HCT116 (cell line): Measurements from ENCODE around the gene ATP13A2. TPM values are rescaled to one million over a fixed set of nuclear protein-coding genes. Genes with fewer than 3 reads are reported as not detected.

Experiments
- ATAC-seq: fragments of 200-7000 bp; cut with Tn5 transposase; 2 replicates; pipeline ENCODE4 v1.9.1; 2020; ENCODE audit warnings: mild to moderate bottlenecking, moderate library complexity
- BruUV-seq: library from RNA; stranded (reverse); fragments of 400-500 nt; replicated peaks from 2 replicates; lab custom pipeline; 2021; lab: Mats Ljungman, UMichigan
- CTCF ChIA-PET: fragments of 300-600 bp; sonication (Branson Sonifier 250); formaldehyde crosslinking; loops from one replicate; lab custom pipeline; 2021; ENCODE audit warnings: antibody characterized with exemption; lab: Charles Lee
- POLR2A ChIA-PET: fragments of 300-600, 350-600 bp; sonication (Branson Sonifier 250); formaldehyde crosslinking; loops from one replicate; lab custom pipeline; 2021; ENCODE audit warnings: antibody characterized with exemption; lab: Charles Lee
- RAD21 ChIA-PET, 2 experiments: fragments of 300-600 bp; sonication (Branson Sonifier 250); formaldehyde crosslinking; loops; one replicate each; lab custom pipeline; 2023; ENCODE audit warnings: low total read pairs in 2 of 2; ENCODE audit not compliant: uncharacterized antibody in 2 of 2, unreplicated experiment in 2 of 2, low non-redundant PET in 1 of 2; lab: Charles Lee
- DNase-seq: peaks from one replicate; pipeline ENCODE4 v3.0.0-alpha.2; 2010; ENCODE audit warnings: low read depth, low spot score
- H2AFZ ChIP-seq: fragments of 200-600 bp; shearing (Covaris generic), sonication (generic); 2 replicates; pipeline ENCODE4 v1.6.1; 2017; ENCODE audit warnings: low read depth, mixed run types, mixed read lengths, antibody characterized with exemption, low read length; ENCODE audit not compliant: poor library complexity, severe bottlenecking
- H3K27ac ChIP-seq: 2 replicates; pipeline ENCODE4 v1.5.1; 2012; ENCODE audit warnings: low read depth, low read length
- H3K27me3 ChIP-seq: fragments of 200-600 bp; sonication (generic); 2 replicates; pipeline ENCODE4 v1.6.1; 2016; ENCODE audit warnings: mixed run types, low read length, mixed read lengths; ENCODE audit not compliant: insufficient read depth
- H3K36me3 ChIP-seq, 2 experiments: fragments of 200-500 bp in 1 of 2; fragments of 200-600 bp in 1 of 2; sonication (Bioruptor generic) in 1 of 2; sonication (generic) in 1 of 2; 2 replicates each; pipeline versions ENCODE4 v1.5.1 to v1.6.1; 2014 to 2016; ENCODE audit warnings: low read length in 2 of 2, inconsistent platforms in 1 of 2, mixed read lengths in 1 of 2, mixed run types in 1 of 2; ENCODE audit not compliant: insufficient read depth in 2 of 2, control insufficient read depth in 1 of 2
- H3K4me1 ChIP-seq, 2 experiments: fragments of 200-600 bp in 1 of 2; sonication (generic) in 1 of 2; 2 replicates each; pipeline versions ENCODE4 v1.5.1 to v1.6.1; 2012 to 2017; ENCODE audit warnings: low read length in 2 of 2, inconsistent platforms in 1 of 2, mild to moderate bottlenecking in 1 of 2, mixed read lengths in 1 of 2, mixed run types in 1 of 2, moderate library complexity in 1 of 2; ENCODE audit not compliant: insufficient read depth in 2 of 2, control insufficient read depth in 1 of 2
- H3K4me2 ChIP-seq: fragments of 200-600 bp; sonication (generic); 2 replicates; pipeline ENCODE4 v1.6.1; 2017; ENCODE audit warnings: mixed run types, low read length, mixed read lengths
- H3K4me3 ChIP-seq, 2 experiments: fragments of 200-600 bp in 1 of 2; sonication (generic) in 1 of 2; replicated peaks in 1 of 2; 2 replicates each; pipeline ENCODE4 v1.5.1; 2011 to 2016; ENCODE audit warnings: low read length in 2 of 2, control low read depth in 1 of 2, low read depth in 1 of 2, mild to moderate bottlenecking in 1 of 2, mixed read lengths in 1 of 2, mixed run types in 1 of 2
- H3K79me2 ChIP-seq: fragments of 200-600 bp; sonication (generic); 2 replicates; pipeline ENCODE4 v1.6.1; 2017; ENCODE audit warnings: mild to moderate bottlenecking, mixed run types, low read length, moderate library complexity, mixed read lengths; ENCODE audit not compliant: insufficient read depth
- H3K9ac ChIP-seq: fragments of 200-600 bp; sonication (generic); 2 replicates; pipeline ENCODE4 v1.6.1; 2016; ENCODE audit warnings: low read length, mixed read lengths
- H3K9me2 ChIP-seq: fragments of 200-600 bp; sonication (generic), shearing (Covaris generic); 2 replicates; pipeline ENCODE4 v1.6.1; 2017; ENCODE audit warnings: mixed run types, mild to moderate bottlenecking, moderate library complexity; ENCODE audit not compliant: insufficient read depth
- H3K9me3 ChIP-seq, 2 experiments: fragments of 200-500 bp in 1 of 2; fragments of 200-600 bp in 1 of 2; sonication (Bioruptor generic) in 1 of 2; sonication (generic) in 1 of 2; 2 replicates each; pipeline ENCODE4 v1.6.1; 2014 to 2017; ENCODE audit warnings: low read length in 2 of 2, mixed read lengths in 2 of 2, inconsistent platforms in 1 of 2, low read depth in 1 of 2, mild to moderate bottlenecking in 1 of 2, mixed run types in 1 of 2, moderate library complexity in 1 of 2; ENCODE audit not compliant: control insufficient read depth in 1 of 2, insufficient read depth in 1 of 2
- H4K20me1 ChIP-seq: fragments of 200-600 bp; sonication (generic), shearing (Covaris generic); 2 replicates; pipeline ENCODE4 v1.6.1; 2017; ENCODE audit warnings: mixed run types, mild to moderate bottlenecking, moderate library complexity; ENCODE audit not compliant: insufficient read depth
- CTCF ChIP-seq, 3 experiments: fragments of 200-600 bp in 1 of 3; sonication (generic) in 1 of 3; IDR thresholded peaks in 2 of 3; conservative IDR thresholded peaks in 1 of 3; 2 replicates each; pipeline ENCODE4 v1.5.1; 2012 to 2017; ENCODE audit warnings: low read depth in 2 of 3, low read length in 2 of 3, antibody characterized with exemption in 1 of 3, borderline replicate concordance in 1 of 3, control low read depth in 1 of 3, mild to moderate bottlenecking in 1 of 3, mixed read lengths in 1 of 3, mixed run types in 1 of 3, moderate library complexity in 1 of 3; ENCODE audit not compliant: insufficient read depth in 1 of 3
- EZH2phosphoT487 ChIP-seq: fragments of 200-600 bp; IDR thresholded peaks from 2 replicates; pipeline ENCODE4 v1.6.1; 2018; ENCODE audit warnings: antibody characterized with exemption, borderline replicate concordance
- JUND ChIP-seq: IDR thresholded peaks from 2 replicates; pipeline ENCODE4 v1.6.1; 2012
- POLR2A ChIP-seq: IDR thresholded peaks from 2 replicates; pipeline ENCODE4 v1.7.0; 2011; ENCODE audit warnings: borderline replicate concordance; ENCODE audit not compliant: insufficient read depth, insufficient read length; ENCODE audit errors: extremely low read depth
- POLR2AphosphoS5 ChIP-seq: IDR thresholded peaks from 2 replicates; pipeline ENCODE4 v1.6.1; 2011; ENCODE audit warnings: mild to moderate bottlenecking, low read depth, low read length, moderate library complexity
- RAD21 ChIP-seq: IDR thresholded peaks from 2 replicates; pipeline ENCODE4 v1.6.1; 2012; ENCODE audit warnings: low read depth, mild to moderate bottlenecking
- SRF ChIP-seq: IDR thresholded peaks from 2 replicates; pipeline ENCODE4 v1.6.1; 2012; ENCODE audit warnings: low read depth
- intact Hi-C: fragments of 100-400 bp; cut with micrococcal nuclease; formaldehyde crosslinking; loops from 2 replicates; pipeline ENCODE4 v1.10.0; 2022
- total RNA-seq: library from RNA; stranded (reverse); gene quantifications from one replicate; pipeline ENCODE4 v1.2.1, GENCODE V29; 2021; ENCODE audit not compliant: unreplicated experiment
- TF ChIP-seq, protein P1 (sequence below): IDR thresholded peaks from 2 replicates; pipeline ENCODE4 v1.6.1; 2012
- TF ChIP-seq, protein P2 (sequence below): IDR thresholded peaks from 2 replicates; pipeline ENCODE4 v1.6.1; 2012; ENCODE audit warnings: low read depth

The ATP13A2 gene
- total RNA-seq, 1 experiment from 2014 or later, result 60.5 TPM

- ATAC-seq, result peak; percentile 68; the same call in 1 of the 2 replicates
- POLR2A ChIA-PET, result interaction anchor here (0.9 kb wide), 1 partner anchor 141 kb away, joined by 3 read pairs; no protein-coding TSS in a partner anchor
- peaks cover 28 to 31% of the 10 kb centered on the region in 2 experiments; a peak in 3 of 4 replicates for H3K36me3 ChIP-seq
- RAD21 ChIA-PET, result interaction anchor here (0.9 to 1.3 kb wide), 2 partner anchors 92 to 95 kb away, joined by 3 to 6 read pairs; no protein-coding TSS in a partner anchor
- peak; percentile 49 for DNase-seq
- no peak overlapping the region for H3K4me2 ChIP-seq
- no peak overlapping the region for H3K27ac ChIP-seq
- no peak overlapping the region for H3K9ac ChIP-seq
- H4K20me1 ChIP-seq, result no peaks in the 10 kb centered on the region
- TF ChIP-seq SRF (0 out of 2 replicates have a peak, but pooled peaks have one; percentile 17), POLR2A (no peak), RAD21 (peak; percentile 92), CTCF (IDR thresholded peaks at IDR 0.05 in 2 of 3, conservative IDR thresholded peaks at IDR 0.05 in 1 of 3; ENCODE audit: borderline replicate concordance in 1 of 3, insufficient read depth in 1 of 3, low read depth in 2 of 3, low read length in 2 of 3) (peak; percentile 67 to 93 (median 72))
- intact Hi-C loops, result loop anchor here (1.0 to 5.0 kb wide), 3 partner anchors 33 to 94 kb away; partner anchors contain the start of gene ATP13A2
- peaks cover 73% of the 10 kb centered on the region for H3K79me2 ChIP-seq
- no peak overlapping the region for H2AFZ ChIP-seq
- H3K27me3 ChIP-seq, result no peaks in the 10 kb centered on the region
- no peaks in the 10 kb centered on the region for H3K9me2 ChIP-seq
- CTCF ChIA-PET, result interaction anchor here (0.8 to 2.3 kb wide), 7 partner anchors 35 to 425 kb away, joined by 3 to 15 read pairs (median 4); no protein-coding TSS in a partner anchor
- no TSS peak for BruUV-seq
- no peak overlapping the region for H3K4me3 ChIP-seq
- H3K4me1 ChIP-seq, result no peaks in the 10 kb centered on the region
- no peaks in the 10 kb centered on the region for H3K9me3 ChIP-seq
These were observed 34.1 kb upstream of the ATP13A2 start for GRCh38 chr1:17045634-17046333.

GRCh38 chr1:17045150-17045549 is 33.4 kb upstream of the ATP13A2 start:
- Histone ChIP-seq H3K4me1 (no peaks in the 10 kb centered on the region), H2AFZ (no peak overlapping the region), H3K4me2 (no peak overlapping the region), H3K9me2 (no peaks in the 10 kb centered on the region), H3K27ac (no peak overlapping the region), H3K4me3 (no peak overlapping the region), H4K20me1 (no peaks in the 10 kb centered on the region), H3K36me3 (peaks cover 29 to 36% of the 10 kb centered on the region in 2 experiments; a peak in 3 of 4 replicates), H3K9me3 (no peaks in the 10 kb centered on the region), H3K27me3 (no peaks in the 10 kb centered on the region), H3K79me2 (peaks cover 70% of the 10 kb centered on the region), H3K9ac (no peak overlapping the region)
- intact Hi-C loops, result loop anchor here (5.0 kb wide), 1 partner anchor 33 kb away; the partner anchor contains the start of gene ATP13A2
- DNase-seq (no peak), ATAC-seq (no peak)
- no TSS peak for BruUV-seq
- POLR2A ChIA-PET, result no interaction called here
- RAD21 ChIA-PET, result no interaction called here
- CTCF ChIA-PET, result interaction anchor here (1.0 to 2.3 kb wide), 4 partner anchors 35 to 140 kb away, joined by 3 to 15 read pairs (median 4); no protein-coding TSS in a partner anchor
- TF ChIP-seq, protein P1, sequence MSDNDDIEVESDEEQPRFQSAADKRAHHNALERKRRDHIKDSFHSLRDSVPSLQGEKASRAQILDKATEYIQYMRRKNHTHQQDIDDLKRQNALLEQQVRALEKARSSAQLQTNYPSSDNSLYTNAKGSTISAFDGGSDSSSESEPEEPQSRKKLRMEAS, result no peak
- TF ChIP-seq POLR2AphosphoS5 (no peak), JUND (no peak), EZH2phosphoT487 (no peak)
- TF ChIP-seq, protein P2, sequence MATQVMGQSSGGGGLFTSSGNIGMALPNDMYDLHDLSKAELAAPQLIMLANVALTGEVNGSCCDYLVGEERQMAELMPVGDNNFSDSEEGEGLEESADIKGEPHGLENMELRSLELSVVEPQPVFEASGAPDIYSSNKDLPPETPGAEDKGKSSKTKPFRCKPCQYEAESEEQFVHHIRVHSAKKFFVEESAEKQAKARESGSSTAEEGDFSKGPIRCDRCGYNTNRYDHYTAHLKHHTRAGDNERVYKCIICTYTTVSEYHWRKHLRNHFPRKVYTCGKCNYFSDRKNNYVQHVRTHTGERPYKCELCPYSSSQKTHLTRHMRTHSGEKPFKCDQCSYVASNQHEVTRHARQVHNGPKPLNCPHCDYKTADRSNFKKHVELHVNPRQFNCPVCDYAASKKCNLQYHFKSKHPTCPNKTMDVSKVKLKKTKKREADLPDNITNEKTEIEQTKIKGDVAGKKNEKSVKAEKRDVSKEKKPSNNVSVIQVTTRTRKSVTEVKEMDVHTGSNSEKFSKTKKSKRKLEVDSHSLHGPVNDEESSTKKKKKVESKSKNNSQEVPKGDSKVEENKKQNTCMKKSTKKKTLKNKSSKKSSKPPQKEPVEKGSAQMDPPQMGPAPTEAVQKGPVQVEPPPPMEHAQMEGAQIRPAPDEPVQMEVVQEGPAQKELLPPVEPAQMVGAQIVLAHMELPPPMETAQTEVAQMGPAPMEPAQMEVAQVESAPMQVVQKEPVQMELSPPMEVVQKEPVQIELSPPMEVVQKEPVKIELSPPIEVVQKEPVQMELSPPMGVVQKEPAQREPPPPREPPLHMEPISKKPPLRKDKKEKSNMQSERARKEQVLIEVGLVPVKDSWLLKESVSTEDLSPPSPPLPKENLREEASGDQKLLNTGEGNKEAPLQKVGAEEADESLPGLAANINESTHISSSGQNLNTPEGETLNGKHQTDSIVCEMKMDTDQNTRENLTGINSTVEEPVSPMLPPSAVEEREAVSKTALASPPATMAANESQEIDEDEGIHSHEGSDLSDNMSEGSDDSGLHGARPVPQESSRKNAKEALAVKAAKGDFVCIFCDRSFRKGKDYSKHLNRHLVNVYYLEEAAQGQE, result no peak
